HG03280 (cell line): Measurements from ENCODE around the gene CCNA2.
A peak's percentile ranks its signal among the peaks of the same experiment; 100 is the strongest.

ENCODE experiments used
- ATAC-seq: cut with Tn5 transposase; IDR thresholded peaks from one replicate; pipeline ENCODE4 v1.9.1; 2021; ENCODE audit warnings: mild to moderate bottlenecking, moderate library complexity; ENCODE audit not compliant: unreplicated experiment

CCNA2 gene

GRCh38 chr4:121823505-121824170 lies at the start of gene CCNA2:
Gene CCNA2, minus strand, starts transcription at chr4:121823883. Its CDS starts 255 bp downstream, at chr4:121823628.
- ATAC-seq: peak; percentile 95

GRCh38 chr4:121869841-121870822 lies 46.4 kb upstream of the CCNA2 start, which contains the start of gene BBS7:
Gene BBS7, minus strand, starts transcription at chr4:121870474. Its CDS starts 161 bp downstream, at chr4:121870313.
- ATAC-seq: peak; percentile 100

DNA sequence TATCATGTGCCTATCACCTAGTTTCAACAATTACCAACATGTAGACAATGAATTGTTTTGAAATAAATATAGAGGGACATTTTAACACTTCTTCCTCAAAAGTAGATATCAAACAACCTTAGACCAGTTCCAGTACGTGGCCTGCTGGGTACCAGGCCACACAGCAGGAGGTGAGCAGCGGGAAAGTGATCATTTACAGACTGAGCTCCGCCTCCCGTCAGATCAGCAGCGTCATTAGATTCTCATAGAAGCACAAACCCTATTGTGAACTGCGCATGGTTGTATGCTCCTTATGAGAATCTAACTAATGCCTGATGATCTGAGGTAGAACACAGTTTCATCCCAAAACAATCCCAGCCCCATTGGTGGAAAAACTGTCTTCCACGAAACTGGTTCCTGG lies 40.1 kb upstream of the CCNA2 start:
- no peak for ATAC-seq

GRCh38 chr4:121861426-121861825 lies 37.7 kb upstream of the CCNA2 start:
- no peak for ATAC-seq

DNA sequence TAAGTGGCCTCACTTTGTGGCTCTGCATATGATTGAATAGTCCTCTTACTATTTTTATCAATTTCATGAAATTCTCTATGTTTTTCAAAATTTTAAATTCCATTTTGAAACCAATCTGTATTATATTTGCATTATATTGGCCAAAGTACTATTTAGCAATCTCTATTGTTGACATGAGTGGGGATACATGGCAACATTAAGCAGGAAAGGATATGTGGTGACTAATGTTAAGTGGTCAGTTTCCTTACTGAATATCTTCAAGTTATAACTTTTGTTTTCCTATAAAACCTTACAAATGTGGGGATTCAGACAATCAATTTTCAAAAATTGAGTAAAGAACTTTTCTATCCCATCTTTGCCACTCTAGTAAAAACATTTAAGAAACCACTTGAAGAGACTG lies 36.4 kb upstream of the CCNA2 start:
- ATAC-seq: no peak

GRCh38 chr4:121851354-121851753 lies 27.7 kb upstream of the CCNA2 start:
- no peak for ATAC-seq

DNA sequence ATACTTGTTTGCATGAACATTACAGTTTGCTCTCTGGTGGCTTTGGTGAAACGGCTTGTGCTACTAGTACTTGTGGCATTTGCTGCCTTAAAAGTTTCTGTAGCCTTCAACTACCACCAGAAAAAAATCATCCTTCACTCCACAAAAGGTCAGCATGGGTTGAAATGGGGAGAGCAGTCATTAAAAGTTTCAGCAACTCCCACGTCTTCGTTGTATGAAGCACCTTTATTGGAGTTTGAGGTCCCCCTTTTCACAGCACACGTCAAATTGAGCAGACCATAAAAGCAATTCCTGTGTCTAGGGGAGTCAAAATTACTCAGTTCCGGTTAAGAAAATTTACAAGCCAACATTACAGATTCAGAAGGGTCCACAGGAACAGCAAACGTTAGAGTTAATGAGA lies 23.0 kb upstream of the CCNA2 start:
- no peak for ATAC-seq

DNA sequence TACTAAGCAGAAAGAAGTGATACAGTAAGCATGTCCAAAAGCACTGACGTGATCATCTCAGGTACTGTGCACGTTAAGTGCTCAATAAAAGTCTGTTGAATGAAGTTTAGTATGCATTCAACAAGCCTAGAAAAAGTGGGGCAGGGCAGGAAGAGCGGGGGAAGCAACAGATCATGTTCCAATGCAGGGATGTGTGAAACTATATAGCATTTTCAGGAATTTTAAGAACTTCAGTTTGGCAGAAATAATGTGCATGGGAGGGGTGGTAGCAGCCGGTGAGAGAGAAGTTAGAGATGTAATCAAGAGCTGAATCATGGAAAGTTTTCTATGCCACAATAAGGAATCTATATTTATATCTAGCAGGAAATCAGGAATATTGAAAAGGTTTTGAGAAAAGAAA lies 19.2 kb upstream of the CCNA2 start:
- ATAC-seq: no peak

DNA sequence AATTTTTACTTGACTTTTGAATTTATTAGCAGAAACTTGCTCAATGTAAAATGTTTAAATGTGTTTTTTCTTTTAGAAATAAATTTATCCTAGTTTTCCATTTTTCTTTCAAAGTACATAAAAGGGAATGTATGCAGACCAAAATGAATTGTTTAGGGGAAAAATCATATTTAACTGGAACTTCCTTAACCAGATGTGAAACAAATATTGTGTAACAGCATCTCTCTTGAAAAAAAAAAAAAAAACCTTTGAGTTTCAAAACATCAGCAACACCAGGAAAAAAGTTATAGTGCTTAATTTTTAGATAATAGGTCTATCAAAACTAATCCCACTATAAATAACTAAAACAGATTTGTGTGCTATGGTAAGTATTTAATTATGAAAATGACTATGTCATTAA lies 14.5 kb upstream of the CCNA2 start:
- no peak for ATAC-seq

DNA sequence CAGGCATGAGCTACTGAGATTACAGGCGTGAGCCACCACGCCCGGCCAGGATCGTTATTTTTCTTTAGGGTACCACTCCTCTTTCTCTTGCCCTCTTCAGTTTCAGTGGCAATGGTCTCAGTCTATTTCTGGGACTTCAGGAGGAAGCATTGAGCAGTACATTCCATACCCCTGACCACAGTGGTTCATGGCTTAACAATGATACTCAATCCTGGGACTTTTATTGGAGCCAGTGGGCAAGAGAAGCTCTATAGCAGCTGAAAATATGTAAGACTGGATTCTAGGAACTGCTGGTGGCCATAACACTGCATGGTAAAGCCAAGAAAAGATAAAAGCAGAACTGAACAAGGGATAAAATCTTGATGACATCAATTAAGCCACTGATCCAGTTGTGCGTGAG lies 5.8 kb upstream of the CCNA2 start:
- ATAC-seq: no peak

- ATAC-seq: no peak
Measured at GRCh38 chr4:121827853-121828252, 4.2 kb upstream of the CCNA2 start.

DNA sequence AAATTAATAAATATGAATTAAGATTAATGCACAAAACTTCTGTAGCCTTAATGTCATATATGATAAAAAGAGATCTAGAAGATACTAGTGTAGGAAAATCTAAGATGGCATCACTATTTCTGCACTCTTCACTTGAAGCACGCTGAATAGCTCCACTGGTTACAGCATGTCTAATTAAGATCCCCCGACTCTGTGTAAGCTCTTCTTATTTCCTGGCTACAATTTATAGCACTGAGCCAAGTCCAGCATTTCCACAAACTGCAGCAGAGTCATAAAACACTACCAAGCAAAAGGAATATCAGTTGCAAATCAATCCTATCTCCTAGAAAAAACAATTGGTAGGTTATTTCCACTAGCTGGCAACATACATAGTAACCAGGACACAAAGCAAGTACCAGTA lies 1.3 kb upstream of the CCNA2 start:
- ATAC-seq: no peak

DNA sequence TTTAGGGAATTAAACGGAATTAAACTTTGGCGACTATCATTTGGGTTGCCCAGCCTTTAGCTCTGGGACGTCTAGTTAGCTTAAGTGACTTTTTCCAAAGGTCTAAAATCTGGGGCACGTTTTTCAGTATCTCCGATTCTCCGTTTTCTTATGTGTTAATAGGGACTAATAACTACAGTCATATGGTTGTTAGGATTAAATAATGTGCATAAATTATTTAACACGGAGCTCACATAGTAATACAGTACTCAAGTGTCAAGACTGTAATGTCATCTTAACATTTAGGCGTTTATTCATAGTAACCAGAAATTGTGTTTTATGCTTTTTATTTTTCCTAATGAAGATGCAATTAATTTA lies 466 bp upstream of the CCNA2 start:
- no peak for ATAC-seq

GRCh38 chr4:121822796-121823504 lies 733 bp downstream of the CCNA2 start:
- peak; percentile 47 for ATAC-seq

GRCh38 chr4:121822047-121822446 lies 1.6 kb downstream of the CCNA2 start:
- no peak for ATAC-seq

- no peak for ATAC-seq
Measured at GRCh38 chr4:121819216-121819965, 4.3 kb downstream of the CCNA2 start.

GRCh38 chr4:121818215-121818614 lies 5.5 kb downstream of the CCNA2 start:
- ATAC-seq: no peak

DNA sequence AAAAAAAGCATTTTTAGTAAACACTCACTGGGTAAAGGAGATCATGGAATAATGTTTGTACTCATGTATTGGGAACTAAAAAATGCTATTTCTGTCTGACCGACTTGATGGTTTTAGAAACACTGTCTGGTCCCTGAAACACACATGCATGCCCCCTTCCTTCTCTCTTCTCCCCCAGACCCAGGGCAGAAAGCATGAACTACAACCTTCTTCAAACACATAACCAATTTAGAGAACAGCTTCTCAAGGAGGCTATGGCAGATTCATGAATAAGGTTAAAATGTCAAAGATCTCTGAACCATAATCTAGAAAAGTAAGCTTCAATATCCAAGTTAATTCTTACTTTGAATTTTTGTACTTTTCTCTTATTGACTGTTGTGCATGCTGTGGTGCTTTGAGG lies 6.0 kb downstream of the CCNA2 start:
- no peak for ATAC-seq

GRCh38 chr4:121817006-121817405 lies 6.7 kb downstream of the CCNA2 start:
- ATAC-seq: no peak

DNA sequence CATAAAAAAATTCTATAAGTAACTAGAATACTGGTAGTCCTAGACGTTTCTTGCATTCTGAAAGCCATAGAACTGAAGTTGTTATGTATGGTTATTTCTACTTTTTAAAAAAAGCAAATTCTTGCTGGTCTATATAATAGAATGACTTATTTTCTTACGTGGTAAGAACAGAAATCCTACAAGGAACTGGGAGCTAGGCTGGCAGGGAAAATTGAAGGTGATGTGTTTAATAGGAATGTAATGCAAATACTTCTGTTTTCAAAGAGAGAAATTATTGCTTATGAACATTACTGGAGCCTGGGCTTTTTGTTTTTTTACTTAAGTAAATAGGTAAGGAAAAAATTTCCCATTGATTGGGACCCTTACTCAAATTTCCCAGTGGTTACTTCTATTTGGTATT lies 8.9 kb downstream of the CCNA2 start:
- no peak for ATAC-seq

DNA sequence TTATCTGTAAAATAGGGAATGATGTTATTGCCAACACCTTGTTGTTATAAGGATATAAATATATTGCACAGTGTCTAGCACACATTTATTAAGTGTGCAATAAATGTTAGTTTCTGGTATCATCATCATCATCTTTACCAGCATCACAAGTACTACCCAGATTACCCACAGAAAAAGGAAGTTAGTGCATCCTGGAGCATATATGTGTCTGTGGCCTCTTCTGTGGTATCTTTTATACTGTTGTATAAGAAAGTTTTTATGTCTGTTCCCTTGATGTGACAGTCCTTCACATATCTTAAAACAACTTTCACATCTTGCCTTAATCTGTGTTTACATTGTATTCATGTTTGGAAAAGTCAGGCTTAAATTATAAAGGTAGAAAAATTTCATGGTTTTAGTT lies 12.6 kb downstream of the CCNA2 start:
- no peak for ATAC-seq
